ENCODE data around the gene NR2F2. TPM values are rescaled to one million over a fixed set of nuclear protein-coding genes. Genes with fewer than 3 reads are reported as not detected.

NR2F2 gene
- total and polyA plus RNA-seq, 2 of the 13 experiments (the other 11 are each of a cell fraction or from before 2014, with no cell fraction given) = 3.5 to 4.7 TPM

DNA sequence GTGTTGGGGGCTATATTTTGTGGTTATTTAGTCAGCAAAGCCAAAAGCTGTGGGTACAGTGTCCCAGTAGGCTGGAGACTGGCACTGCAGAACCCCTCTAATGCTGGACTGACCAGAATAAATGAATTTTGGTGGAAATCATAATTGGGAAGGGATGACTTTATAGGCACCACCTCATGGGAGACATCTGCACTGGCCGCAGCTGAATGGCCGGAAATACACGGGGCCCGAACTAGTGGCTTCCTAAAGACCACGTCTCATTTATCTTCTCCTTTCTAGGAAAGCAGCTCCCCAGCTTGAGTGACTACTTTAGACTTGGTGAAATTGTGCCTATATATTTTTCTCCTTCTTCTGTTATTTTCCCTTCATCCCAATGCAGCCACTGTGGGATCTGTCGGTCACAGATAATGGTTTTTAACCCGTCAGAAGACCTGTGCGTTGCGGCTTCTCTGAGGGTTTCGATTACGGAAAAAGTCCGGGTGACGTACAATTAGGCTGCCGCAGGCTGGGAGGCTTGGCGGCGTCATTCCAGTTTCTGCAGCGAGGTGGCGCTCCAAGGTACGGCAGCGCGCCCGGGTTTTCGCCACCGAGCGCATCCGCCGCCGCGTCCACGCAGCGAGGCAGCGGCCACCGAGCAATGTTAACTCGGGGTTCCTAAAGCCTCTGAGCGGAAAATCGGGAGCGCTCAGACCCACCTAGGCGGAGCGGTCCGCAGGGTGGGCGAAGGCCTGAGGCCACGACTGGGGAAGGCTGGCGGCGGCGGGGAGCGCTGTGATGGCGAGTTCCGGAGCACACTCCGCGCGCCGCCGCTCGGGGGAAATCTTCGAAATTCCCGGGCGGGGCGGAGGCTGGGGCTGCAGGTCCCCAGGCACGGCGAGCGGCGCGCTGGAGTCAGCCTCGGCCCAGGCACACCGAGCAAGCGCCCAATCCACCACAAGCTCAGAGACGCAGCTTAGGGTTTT, 26.3 kb downstream of the NR2F2 start (continued):
- TF ChIP-seq, protein P1, sequence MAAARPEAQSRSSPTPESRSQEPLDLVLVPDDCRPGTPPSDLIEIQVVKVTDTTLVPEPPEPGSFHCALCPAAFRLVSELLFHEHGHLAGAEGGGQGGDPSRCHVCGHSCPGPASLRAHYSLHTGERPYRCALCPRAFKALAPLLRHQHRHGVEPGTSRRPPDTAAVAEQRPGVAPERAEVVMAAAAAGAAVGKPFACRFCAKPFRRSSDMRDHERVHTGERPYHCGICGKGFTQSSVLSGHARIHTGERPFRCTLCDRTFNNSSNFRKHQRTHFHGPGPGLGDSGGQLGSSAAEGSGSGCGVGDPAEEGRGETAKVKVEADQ (CRISPR knock-in tag; IDR thresholded peaks at IDR 0.05; ENCODE audit: borderline replicate concordance) = peak; percentile 55; the same call in 1 of the 2 replicates
- TF ChIP-seq DMAP1 (CRISPR knock-in tag; IDR thresholded peaks at IDR 0.05) = 0 out of 2 replicates have a peak, but pooled peaks have one; percentile 20
- TF ChIP-seq NFYB (CRISPR knock-in tag; IDR thresholded peaks at IDR 0.05) = no peak
- TF ChIP-seq ZNF597 (CRISPR knock-in tag; IDR thresholded peaks at IDR 0.05) = no peak
- no peak for TF ChIP-seq CENPX (CRISPR knock-in tag; IDR thresholded peaks at IDR 0.05)
- TF ChIP-seq SP140L (CRISPR knock-in tag; IDR thresholded peaks at IDR 0.05; ENCODE audit: borderline replicate concordance) = no peak
- TF ChIP-seq ATF3 (CRISPR knock-in tag; IDR thresholded peaks at IDR 0.05) = peak; percentile 18; the same call in 1 of the 2 replicates
- TF ChIP-seq POGZ (CRISPR knock-in tag; IDR thresholded peaks at IDR 0.05) = peak; percentile 77
- no peak for TF ChIP-seq SRSF9 (IDR thresholded peaks at IDR 0.05; ENCODE audit: borderline replicate concordance, insufficient read depth, low read depth, low read length, poor library complexity, severe bottlenecking)
- peak; percentile 45; the same call in 1 of the 2 replicates for TF ChIP-seq ZBTB7B (CRISPR knock-in tag; IDR thresholded peaks at IDR 0.05)
- TF ChIP-seq ZNF614 (CRISPR knock-in tag; IDR thresholded peaks at IDR 0.05; ENCODE audit: borderline replicate concordance) = no peak
- TF ChIP-seq MTA1 (CRISPR knock-in tag; IDR thresholded peaks at IDR 0.05; ENCODE audit: borderline replicate concordance) = peak; percentile 27; the same call in 1 of the 2 replicates
- 0 out of 2 replicates have a peak, but pooled peaks have one; percentile 25 for TF ChIP-seq RBFOX2 (IDR thresholded peaks at IDR 0.05; ENCODE audit: low read depth, low read length)
- TF ChIP-seq NR2F2 (IDR thresholded peaks at IDR 0.05; ENCODE audit: borderline replicate concordance, low read depth) = no peak
- TF ChIP-seq TCF12 (IDR thresholded peaks at IDR 0.05) = no peak
- no peak for TF ChIP-seq TCF12 (CRISPR knock-in tag; IDR thresholded peaks at IDR 0.05)
- TF ChIP-seq, protein P2, sequence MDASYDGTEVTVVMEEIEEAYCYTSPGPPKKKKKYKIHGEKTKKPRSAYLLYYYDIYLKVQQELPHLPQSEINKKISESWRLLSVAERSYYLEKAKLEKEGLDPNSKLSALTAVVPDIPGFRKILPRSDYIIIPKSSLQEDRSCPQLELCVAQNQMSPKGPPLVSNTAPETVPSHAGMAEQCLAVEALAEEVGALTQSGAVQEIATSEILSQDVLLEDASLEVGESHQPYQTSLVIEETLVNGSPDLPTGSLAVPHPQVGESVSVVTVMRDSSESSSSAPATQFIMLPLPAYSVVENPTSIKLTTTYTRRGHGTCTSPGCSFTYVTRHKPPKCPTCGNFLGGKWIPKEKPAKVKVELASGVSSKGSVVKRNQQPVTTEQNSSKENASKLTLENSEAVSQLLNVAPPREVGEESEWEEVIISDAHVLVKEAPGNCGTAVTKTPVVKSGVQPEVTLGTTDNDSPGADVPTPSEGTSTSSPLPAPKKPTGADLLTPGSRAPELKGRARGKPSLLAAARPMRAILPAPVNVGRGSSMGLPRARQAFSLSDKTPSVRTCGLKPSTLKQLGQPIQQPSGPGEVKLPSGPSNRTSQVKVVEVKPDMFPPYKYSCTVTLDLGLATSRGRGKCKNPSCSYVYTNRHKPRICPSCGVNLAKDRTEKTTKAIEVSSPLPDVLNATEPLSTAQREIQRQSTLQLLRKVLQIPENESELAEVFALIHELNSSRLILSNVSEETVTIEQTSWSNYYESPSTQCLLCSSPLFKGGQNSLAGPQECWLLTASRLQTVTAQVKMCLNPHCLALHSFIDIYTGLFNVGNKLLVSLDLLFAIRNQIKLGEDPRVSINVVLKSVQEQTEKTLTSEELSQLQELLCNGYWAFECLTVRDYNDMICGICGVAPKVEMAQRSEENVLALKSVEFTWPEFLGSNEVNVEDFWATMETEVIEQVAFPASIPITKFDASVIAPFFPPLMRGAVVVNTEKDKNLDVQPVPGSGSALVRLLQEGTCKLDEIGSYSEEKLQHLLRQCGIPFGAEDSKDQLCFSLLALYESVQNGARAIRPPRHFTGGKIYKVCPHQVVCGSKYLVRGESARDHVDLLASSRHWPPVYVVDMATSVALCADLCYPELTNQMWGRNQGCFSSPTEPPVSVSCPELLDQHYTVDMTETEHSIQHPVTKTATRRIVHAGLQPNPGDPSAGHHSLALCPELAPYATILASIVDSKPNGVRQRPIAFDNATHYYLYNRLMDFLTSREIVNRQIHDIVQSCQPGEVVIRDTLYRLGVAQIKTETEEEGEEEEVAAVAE (CRISPR knock-in tag; IDR thresholded peaks at IDR 0.05; ENCODE audit: borderline replicate concordance) = peak; percentile 34; the same call in 1 of the 2 replicates
- TF ChIP-seq ZNF280D (CRISPR knock-in tag; IDR thresholded peaks at IDR 0.05) = peak; percentile 72; the same call in 1 of the 2 replicates
